SK-N-SH (cell line): Measurements from ENCODE around the gene ADGRA1. TPM values are rescaled to one million over a fixed set of nuclear protein-coding genes. Genes with fewer than 3 reads are reported as not detected.

ENCODE experiments used
- CTCF ChIA-PET: fragments of 300-600, 350-600 bp; formaldehyde crosslinking; extraction: SDS; loops from one replicate; lab custom pipeline; 2021; lab: Yijun Ruan, JAX
- POLR2A ChIA-PET: fragments of 350-600 bp; sonication (Branson Sonifier 250); formaldehyde crosslinking; extraction: SDS; loops from one replicate; lab custom pipeline; 2020; ENCODE audit warnings: antibody characterized with exemption, inconsistent platforms; lab: Yijun Ruan, JAX
- DNase-seq: peaks from one replicate; pipeline ENCODE4 v3.0.0; 2012
- H2AFZ ChIP-seq: fragments of 200-600 bp; sonication (generic); 2 replicates; pipeline ENCODE4 v1.8.1; 2016; ENCODE audit warnings: antibody characterized with exemption, mild to moderate bottlenecking, low read depth
- H3F3A ChIP-seq: fragments of 200-600 bp; sonication (generic); replicated peaks from 2 replicates; pipeline ENCODE3; 2016; ENCODE audit warnings: antibody characterized with exemption, mild to moderate bottlenecking; ENCODE audit not compliant: insufficient read depth
- H3K27ac ChIP-seq, 2 experiments: fragments of 200-500 bp in 1 of 2; fragments of 200-600 bp in 1 of 2; sonication (Bioruptor generic) in 1 of 2; sonication (generic), shearing (Covaris generic) in 1 of 2; 2 replicates each; pipeline versions ENCODE4 v1.5.1 to v1.6.1; 2014 to 2016; ENCODE audit warnings: low read depth in 2 of 2, inconsistent platforms in 1 of 2, low read length in 1 of 2, mild to moderate bottlenecking in 1 of 2, mixed read lengths in 1 of 2
- H3K27me3 ChIP-seq: fragments of 200-600 bp; sonication (generic), shearing (Covaris generic); 2 replicates; pipeline ENCODE4 v1.6.1; 2016; ENCODE audit warnings: mixed run types; ENCODE audit not compliant: insufficient read depth
- H3K36me3 ChIP-seq, 2 experiments: fragments of 200-500 bp in 1 of 2; fragments of 200-600 bp in 1 of 2; sonication (Bioruptor generic) in 1 of 2; sonication (generic) in 1 of 2; replicated peaks in 1 of 2; 2 replicates each; pipeline versions ENCODE3 to v1.5.1; 2014 to 2016; ENCODE audit warnings: low read length in 1 of 2, mild to moderate bottlenecking in 1 of 2; ENCODE audit not compliant: insufficient read depth in 2 of 2, control insufficient read depth in 1 of 2
- H3K4me1 ChIP-seq, 2 experiments: fragments of 200-500 bp in 1 of 2; fragments of 200-600 bp in 1 of 2; sonication (Bioruptor generic) in 1 of 2; sonication (generic), shearing (Covaris generic) in 1 of 2; 2 replicates each; pipeline versions ENCODE4 v1.5.1 to v1.6.1; 2014 to 2016; ENCODE audit warnings: low read depth in 1 of 2, low read length in 1 of 2, mixed run types in 1 of 2; ENCODE audit not compliant: insufficient read depth in 2 of 2, control insufficient read depth in 1 of 2
- H3K4me2 ChIP-seq: fragments of 200-600 bp; sonication (generic), shearing (Covaris generic); 2 replicates; pipeline ENCODE4 v1.6.1; 2017; ENCODE audit warnings: mixed run types
- H3K4me3 ChIP-seq, 2 experiments: fragments of 200-500 bp in 1 of 2; fragments of 200-600 bp in 1 of 2; sonication (Bioruptor generic) in 1 of 2; sonication (generic), shearing (Covaris generic) in 1 of 2; 2 replicates each; pipeline versions ENCODE4 v1.5.1 to v1.8.1; 2014 to 2016; ENCODE audit warnings: low read depth in 2 of 2, inconsistent platforms in 1 of 2, low read length in 1 of 2, mild to moderate bottlenecking in 1 of 2, mixed read lengths in 1 of 2, moderate library complexity in 1 of 2
- H3K79me2 ChIP-seq: fragments of 200-600 bp; sonication (generic); 2 replicates; pipeline ENCODE4 v1.8.1; 2017; ENCODE audit warnings: mild to moderate bottlenecking; ENCODE audit not compliant: insufficient read depth
- H3K9ac ChIP-seq: fragments of 200-600 bp; sonication (generic); 2 replicates; pipeline ENCODE4 v1.6.1; 2017; ENCODE audit warnings: mixed run types
- H3K9me2 ChIP-seq: fragments of 200-600 bp; sonication (generic); 2 replicates; pipeline ENCODE4 v1.6.1; 2017; ENCODE audit warnings: mixed run types
- H3K9me3 ChIP-seq: fragments of 200-600 bp; sonication (generic); 2 replicates; pipeline ENCODE4 v1.6.1; 2017; ENCODE audit warnings: mixed run types, mild to moderate bottlenecking, moderate library complexity
- H4K20me1 ChIP-seq: fragments of 200-600 bp; sonication (generic); 2 replicates; pipeline ENCODE4 v1.6.1; 2017; ENCODE audit warnings: mild to moderate bottlenecking, mixed run types; ENCODE audit not compliant: insufficient read depth
- CHD2 ChIP-seq: fragments of 150-350 bp; IDR thresholded peaks from 2 replicates; pipeline ENCODE4 v1.6.1; 2018; ENCODE audit warnings: low read length; ENCODE audit not compliant: partially characterized antibody
- EP300 ChIP-seq, 2 experiments: IDR thresholded peaks; 2 replicates each; pipeline versions ENCODE4 v1.4.0 to v1.6.1; 2012; ENCODE audit warnings: borderline replicate concordance in 1 of 2, low read depth in 1 of 2, low read length in 1 of 2
- FOXM1 ChIP-seq: IDR thresholded peaks from 2 replicates; pipeline ENCODE4 v1.4.0; 2012; ENCODE audit warnings: low read depth, mild to moderate bottlenecking
- GATA2 ChIP-seq: sonication (generic); formaldehyde crosslinking; IDR thresholded peaks from 2 replicates; pipeline ENCODE4 v1.5.0; 2020; ENCODE audit warnings: mild to moderate bottlenecking, missing genetic modification reagents
- JUND ChIP-seq: IDR thresholded peaks from 2 replicates; pipeline ENCODE4 v1.4.0; 2012
- MEF2A ChIP-seq: IDR thresholded peaks from 2 replicates; pipeline ENCODE4 v1.4.0; 2012; ENCODE audit warnings: low read depth, borderline replicate concordance
- MXI1 ChIP-seq: IDR thresholded peaks from 2 replicates; pipeline ENCODE4 v1.6.1; 2012; ENCODE audit warnings: mild to moderate bottlenecking, low read depth, low read length, improper control_type of control experiment
- POLR2AphosphoS5 ChIP-seq: IDR thresholded peaks from 2 replicates; pipeline ENCODE4 v1.6.1; 2012; ENCODE audit warnings: low read depth, low read length
- TCF12 ChIP-seq: IDR thresholded peaks from 2 replicates; pipeline ENCODE4 v1.4.0; 2012
- WGBS: methylation state at CpG from one replicate; pipeline ENCODE4 v1.1.6; 2017; ENCODE audit warnings: low lambda C conversion rate; 5-methylcytosine and 5-hydroxymethylcytosine counted together
- polyA plus RNA-seq, 3 experiments: library from polyadenylated mRNA; depleted of rRNA; stranded (reverse); fragments of >200 nt; gene quantifications; 2 replicates each; pipeline ENCODE4 v1.2.3, GENCODE V29; 2012
- TF ChIP-seq, protein P1 (sequence below): IDR thresholded peaks from 2 replicates; pipeline ENCODE4 v1.4.0; 2012; ENCODE audit warnings: low read depth, borderline replicate concordance
- TF ChIP-seq, protein P2 (sequence below): IDR thresholded peaks from 2 replicates; pipeline ENCODE4 v1.4.0; 2012; ENCODE audit warnings: low read depth
- TF ChIP-seq, protein P3 (sequence below): IDR thresholded peaks from 2 replicates; pipeline ENCODE4; 2012

The ADGRA1 gene
- polyA plus RNA-seq, 1 of the 3 experiments (the other 2 are of a cell fraction), result not detected

DNA sequence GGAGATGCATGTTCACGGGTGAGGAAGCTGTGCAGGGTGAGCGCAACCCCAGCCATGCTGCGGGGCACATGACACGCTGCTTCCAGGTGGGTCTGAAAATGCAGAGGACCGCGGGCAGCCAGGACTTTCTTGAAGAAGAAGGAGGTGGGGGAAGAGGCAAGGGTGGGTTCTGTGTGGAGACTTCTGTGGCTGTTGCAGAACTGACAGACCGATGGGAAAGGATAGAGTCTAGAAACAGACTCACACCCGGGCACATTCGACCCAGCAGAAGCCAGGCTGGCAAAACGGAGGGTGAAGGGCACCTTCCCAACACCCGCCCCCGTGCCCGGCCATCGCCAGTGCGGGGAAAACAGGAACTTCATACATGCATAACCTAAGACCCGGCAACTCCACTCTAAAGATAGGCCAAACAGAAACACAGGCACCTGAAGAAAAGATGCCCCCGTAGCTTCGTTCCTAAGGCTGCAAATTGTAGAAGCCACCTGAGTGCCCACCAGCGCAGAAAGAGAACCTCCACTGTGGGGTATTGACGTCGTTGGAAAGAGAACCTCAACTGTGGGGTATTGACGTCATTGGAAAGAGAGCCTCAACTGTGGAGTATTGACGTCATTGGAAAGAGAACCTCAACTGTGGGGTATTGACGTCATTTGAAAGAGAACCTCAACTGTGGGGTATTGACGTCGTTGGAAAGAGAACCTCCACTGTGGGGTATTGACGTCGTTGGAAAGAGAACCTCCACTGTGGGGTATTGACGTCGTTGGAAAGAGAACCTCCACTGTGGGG is 67.5 kb downstream of the ADGRA1 start:
- 76% methylated on average over 30 of the region's 30 CpGs for WGBS
- no peak for DNase-seq
- CTCF ChIA-PET, result interaction anchor here (1.1 kb wide), 1 partner anchor 12 kb away, joined by 3 read pairs; no protein-coding TSS in a partner anchor
- Histone ChIP-seq H3K27ac (no peak overlapping the region), H3K9me2 (no peaks in the 10 kb centered on the region), H3K4me3 (no peak overlapping the region), H3F3A (peaks cover 4% of the 10 kb centered on the region), H3K9ac (no peak overlapping the region), H2AFZ (no peak overlapping the region), H3K79me2 (no peaks in the 10 kb centered on the region), H3K36me3 (no peaks in the 10 kb centered on the region), H3K4me2 (no peak overlapping the region), H4K20me1 (no peaks in the 10 kb centered on the region), H3K27me3 (peaks cover 10% of the 10 kb centered on the region; the same call in 1 of the 2 replicates), H3K9me3 (no peaks in the 10 kb centered on the region), H3K4me1 (peaks cover 0 to 13% of the 10 kb centered on the region in 2 experiments; a peak in 1 of 4 replicates)
- no peak for TF ChIP-seq MXI1
- TF ChIP-seq JUND, result no peak
- no peak for TF ChIP-seq GATA2 (CRISPR knock-in tag)
- TF ChIP-seq EP300 (IDR thresholded peaks at IDR 0.05; ENCODE audit: borderline replicate concordance in 1 of 2, low read depth in 1 of 2, low read length in 1 of 2), result no peak
- POLR2A ChIA-PET, result no interaction called here

DNA sequence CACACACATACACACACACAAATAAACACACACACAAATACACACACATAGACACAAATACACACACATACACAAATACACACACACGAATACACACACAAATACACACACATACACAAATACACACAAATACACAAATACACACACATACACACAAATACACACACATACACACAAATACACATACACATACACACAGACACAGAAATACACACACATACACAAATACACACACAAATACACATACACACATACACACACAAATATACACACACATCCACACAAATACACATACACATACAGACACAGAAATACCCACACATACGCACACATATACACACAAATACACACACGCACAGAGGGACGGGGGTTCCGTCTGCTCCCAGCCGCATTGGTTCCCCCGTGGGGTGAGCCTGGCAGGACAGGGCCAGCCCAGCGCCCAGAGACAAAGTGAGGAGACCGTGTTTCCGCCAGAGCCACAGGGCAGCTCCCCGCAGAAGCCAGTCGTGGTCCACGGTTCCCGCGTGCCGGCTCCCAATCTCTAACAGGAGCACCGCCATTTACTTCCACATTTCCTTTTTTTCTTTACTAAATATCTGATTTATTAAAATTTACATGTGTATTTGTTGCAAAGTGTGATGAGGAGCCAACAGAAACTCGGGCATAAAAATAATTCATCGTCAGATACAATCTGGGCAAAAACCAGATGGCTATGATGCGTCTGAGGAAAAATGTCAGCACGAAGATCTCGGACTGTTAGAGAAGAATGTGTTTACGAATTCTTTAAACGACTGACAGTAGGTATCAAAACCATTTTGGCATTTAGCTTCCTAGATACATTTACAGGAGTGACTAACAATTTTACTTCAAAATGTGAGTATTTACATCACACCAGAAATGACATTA is 69.2 kb downstream of the ADGRA1 start:
- H3K27me3 ChIP-seq, result 0 out of 2 replicates have a peak, but pooled peaks cover 5% of the 10 kb centered on the region

More for the DNA sequence above, 69.2 kb downstream of the ADGRA1 start:
- Histone ChIP-seq H3K4me1 (peaks cover 0 to 22% of the 10 kb centered on the region in 2 experiments; a peak in 1 of 4 replicates), H3K4me2 (peak overlapping the region; percentile 61), H3F3A (peaks cover 4% of the 10 kb centered on the region), H3K9me3 (no peaks in the 10 kb centered on the region), H2AFZ (no peak overlapping the region), H3K36me3 (no peaks in the 10 kb centered on the region), H3K9ac (no peak overlapping the region), H3K79me2 (no peaks in the 10 kb centered on the region), H3K27ac (no peak overlapping the region; a peak in 1 of 4 replicates), H3K9me2 (no peaks in the 10 kb centered on the region), H4K20me1 (no peaks in the 10 kb centered on the region), H3K4me3 (peak overlapping the region in 1 of 2 experiments; percentile 14; a peak in 1 of 4 replicates)
- WGBS, result 9% methylated on average over 24 of the region's 24 CpGs
- POLR2A ChIA-PET, result no interaction called here
- peak; percentile 79 for DNase-seq
- CTCF ChIA-PET, result interaction anchor here (0.9 to 3.6 kb wide), 2 partner anchors 11 to 13 kb away, joined by 3 to 13 read pairs; no protein-coding TSS in a partner anchor
- no peak for TF ChIP-seq CHD2
- TF ChIP-seq, protein P1, sequence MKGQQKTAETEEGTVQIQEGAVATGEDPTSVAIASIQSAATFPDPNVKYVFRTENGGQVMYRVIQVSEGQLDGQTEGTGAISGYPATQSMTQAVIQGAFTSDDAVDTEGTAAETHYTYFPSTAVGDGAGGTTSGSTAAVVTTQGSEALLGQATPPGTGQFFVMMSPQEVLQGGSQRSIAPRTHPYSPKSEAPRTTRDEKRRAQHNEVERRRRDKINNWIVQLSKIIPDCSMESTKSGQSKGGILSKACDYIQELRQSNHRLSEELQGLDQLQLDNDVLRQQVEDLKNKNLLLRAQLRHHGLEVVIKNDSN, result no peak
- TF ChIP-seq, protein P2, sequence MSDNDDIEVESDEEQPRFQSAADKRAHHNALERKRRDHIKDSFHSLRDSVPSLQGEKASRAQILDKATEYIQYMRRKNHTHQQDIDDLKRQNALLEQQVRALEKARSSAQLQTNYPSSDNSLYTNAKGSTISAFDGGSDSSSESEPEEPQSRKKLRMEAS, result no peak
- TF ChIP-seq TCF12, result peak; percentile 86
- TF ChIP-seq, protein P3, sequence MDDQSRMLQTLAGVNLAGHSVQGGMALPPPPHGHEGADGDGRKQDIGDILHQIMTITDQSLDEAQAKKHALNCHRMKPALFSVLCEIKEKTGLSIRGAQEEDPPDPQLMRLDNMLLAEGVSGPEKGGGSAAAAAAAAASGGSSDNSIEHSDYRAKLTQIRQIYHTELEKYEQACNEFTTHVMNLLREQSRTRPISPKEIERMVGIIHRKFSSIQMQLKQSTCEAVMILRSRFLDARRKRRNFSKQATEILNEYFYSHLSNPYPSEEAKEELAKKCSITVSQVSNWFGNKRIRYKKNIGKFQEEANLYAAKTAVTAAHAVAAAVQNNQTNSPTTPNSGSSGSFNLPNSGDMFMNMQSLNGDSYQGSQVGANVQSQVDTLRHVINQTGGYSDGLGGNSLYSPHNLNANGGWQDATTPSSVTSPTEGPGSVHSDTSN, result peak; percentile 68
- TF ChIP-seq POLR2AphosphoS5, result peak; percentile 21; the same call in 1 of the 2 replicates
- no peak for TF ChIP-seq MEF2A
- 0 out of 2 replicates have a peak, but pooled peaks have one; percentile 35 for TF ChIP-seq MXI1
- no peak for TF ChIP-seq FOXM1
- peak; percentile 37 to 52; a peak in 1 of 4 replicates for TF ChIP-seq EP300 (IDR thresholded peaks at IDR 0.05; ENCODE audit: borderline replicate concordance in 1 of 2, low read depth in 1 of 2, low read length in 1 of 2)
